MCF 10A (cell line): ENCODE data around the gene PREB. TPM values are rescaled to one million over a fixed set of nuclear protein-coding genes. Genes with fewer than 3 reads are reported as not detected.

ENCODE experiments used
- BruUV-seq: library from RNA; stranded (reverse); fragments of 400-500 nt; replicated peaks from 2 replicates; lab custom pipeline; 2021; lab: Mats Ljungman, UMichigan
- CTCF ChIA-PET: fragments of 300-600 bp; sonication (Branson Sonifier 250); formaldehyde crosslinking; extraction: SDS; loops from one replicate; lab custom pipeline; 2021; ENCODE audit warnings: antibody characterized with exemption, inconsistent platforms; lab: Yijun Ruan, JAX
- POLR2A ChIA-PET: fragments of 300-600, 350-650 bp; sonication (Branson Sonifier 250); formaldehyde crosslinking; extraction: SDS; loops from one replicate; lab custom pipeline; 2020; ENCODE audit warnings: antibody characterized with exemption, inconsistent platforms; lab: Yijun Ruan, JAX
- DNase-seq: peaks from one replicate; pipeline ENCODE4 v3.0.0-alpha.2; 2018; ENCODE audit not compliant: unreplicated experiment
- H3K27ac Mint-ChIP-seq: one replicate; pipeline ENCODE4 v1.8.0; 2022; ENCODE audit warnings: mild to moderate bottlenecking, low read depth, mixed read lengths; ENCODE audit not compliant: unreplicated experiment
- H3K27me3 Mint-ChIP-seq: one replicate; pipeline ENCODE4 v1.8.0; 2022; ENCODE audit warnings: mixed read lengths; ENCODE audit not compliant: insufficient read depth, unreplicated experiment
- H3K36me3 Mint-ChIP-seq: one replicate; pipeline ENCODE4 v1.8.0; 2022; ENCODE audit warnings: mild to moderate bottlenecking, moderate library complexity, mixed read lengths; ENCODE audit not compliant: insufficient read depth, unreplicated experiment
- H3K4me1 Mint-ChIP-seq: one replicate; pipeline ENCODE4 v1.8.0; 2022; ENCODE audit warnings: mixed read lengths; ENCODE audit not compliant: insufficient read depth, unreplicated experiment
- H3K4me3 Mint-ChIP-seq: one replicate; pipeline ENCODE4 v1.8.0; 2022; ENCODE audit warnings: mild to moderate bottlenecking, moderate library complexity, mixed read lengths; ENCODE audit not compliant: unreplicated experiment
- H3K9me3 Mint-ChIP-seq: one replicate; pipeline ENCODE4 v1.8.0; 2022; ENCODE audit warnings: mixed read lengths; ENCODE audit not compliant: unreplicated experiment
- CTCF ChIP-seq: fragments of 200-600 bp; IDR thresholded peaks from one replicate; pipeline ENCODE4 v1.8.0; 2022; ENCODE audit warnings: antibody characterized with exemption, mild to moderate bottlenecking; ENCODE audit not compliant: unreplicated experiment
- intact Hi-C: fragments of 100-400 bp; cut with micrococcal nuclease; formaldehyde crosslinking; loops from 2 replicates; pipeline ENCODE4 v1.14.1; 2022
- total RNA-seq: library from RNA; stranded (reverse); gene quantifications from 2 replicates; pipeline ENCODE4 v1.2.3, GENCODE V29; 2022

Gene PREB
- total RNA-seq, 1 experiment from 2014 or later = 68.5 TPM

- H3K4me1 Mint-ChIP-seq = no peaks in the 10 kb centered on the region
- DNase-seq = no peak
- no peak for TF ChIP-seq CTCF
- CTCF ChIA-PET = interaction anchor here (0.7 to 10.4 kb wide), 15 partner anchors 9 to 208 kb away, joined by 3 to 96 read pairs (median 4); partner anchors contain the start of genes ATRAID, SLC5A6, TRIM54 and UCN
- no peak overlapping the region for H3K27ac Mint-ChIP-seq
- H3K9me3 Mint-ChIP-seq = no peaks in the 10 kb centered on the region
- no peak overlapping the region for H3K4me3 Mint-ChIP-seq
- POLR2A ChIA-PET = interaction anchor here (2.8 kb wide), 1 partner anchor 92 kb away, joined by 9 read pairs; no protein-coding TSS in a partner anchor
- no peaks in the 10 kb centered on the region for H3K36me3 Mint-ChIP-seq
- intact Hi-C loops = no loop called here
- no peaks in the 10 kb centered on the region for H3K27me3 Mint-ChIP-seq
- no TSS peak for BruUV-seq
Measured at GRCh38 chr2:27100036-27100435, 34.4 kb downstream of the PREB start.

DNA sequence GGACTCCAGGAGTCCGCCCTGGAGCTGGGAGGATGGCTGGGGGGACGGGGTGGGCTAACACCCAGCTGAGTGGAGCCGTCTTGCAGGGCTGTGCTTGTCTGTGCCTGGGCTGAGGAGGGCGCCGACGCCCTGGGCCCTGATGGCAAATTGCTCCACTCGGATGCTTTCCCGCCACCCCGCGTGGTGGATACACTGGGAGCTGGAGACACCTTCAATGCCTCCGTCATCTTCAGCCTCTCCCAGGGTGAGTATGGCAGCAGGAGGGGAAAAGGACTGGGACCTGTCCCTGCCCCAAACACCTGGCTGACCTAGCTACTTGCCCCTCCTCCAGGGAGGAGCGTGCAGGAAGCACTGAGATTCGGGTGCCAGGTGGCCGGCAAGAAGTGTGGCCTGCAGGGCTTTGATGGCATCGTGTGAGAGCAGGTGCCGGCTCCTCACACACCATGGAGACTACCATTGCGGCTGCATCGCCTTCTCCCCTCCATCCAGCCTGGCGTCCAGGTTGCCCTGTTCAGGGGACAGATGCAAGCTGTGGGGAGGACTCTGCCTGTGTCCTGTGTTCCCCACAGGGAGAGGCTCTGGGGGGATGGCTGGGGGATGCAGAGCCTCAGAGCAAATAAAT is 35.0 kb downstream of the PREB start:
- Mint-ChIP-seq H3K27ac (no peak overlapping the region), H3K27me3 (no peaks in the 10 kb centered on the region), H3K4me1 (no peaks in the 10 kb centered on the region), H3K4me3 (no peak overlapping the region), H3K9me3 (no peaks in the 10 kb centered on the region), H3K36me3 (no peaks in the 10 kb centered on the region)
- CTCF ChIA-PET = interaction anchor here (0.6 to 10.4 kb wide), 23 partner anchors 8 to 209 kb away, joined by 3 to 96 read pairs (median 4); partner anchors contain the start of genes ATRAID, SLC5A6, TRIM54 and UCN
- no peak for DNase-seq
- intact Hi-C loops = no loop called here
- TF ChIP-seq CTCF = no peak
- POLR2A ChIA-PET = interaction anchor here (2.8 kb wide), 1 partner anchor 92 kb away, joined by 9 read pairs; no protein-coding TSS in a partner anchor
- no TSS peak for BruUV-seq

GRCh38 chr2:27097341-27097740 is 37.1 kb downstream of the PREB start:
- Mint-ChIP-seq H3K27ac (no peak overlapping the region), H3K36me3 (no peaks in the 10 kb centered on the region), H3K4me1 (no peaks in the 10 kb centered on the region), H3K4me3 (no peak overlapping the region), H3K27me3 (no peaks in the 10 kb centered on the region), H3K9me3 (no peaks in the 10 kb centered on the region)
- DNase-seq = no peak
- TF ChIP-seq CTCF = no peak
- no TSS peak for BruUV-seq
- POLR2A ChIA-PET = interaction anchor here (0.6 to 2.2 kb wide), 6 partner anchors 33 to 225 kb away, joined by 3 to 7 read pairs (median 3); no protein-coding TSS in a partner anchor
- intact Hi-C loops = no loop called here
- CTCF ChIA-PET = interaction anchor here (0.8 to 10.4 kb wide), 8 partner anchors 10 to 206 kb away, joined by 3 to 96 read pairs (median 10); partner anchors contain the start of genes KHK and TRIM54

GRCh38 chr2:27096748-27097297 is 37.6 kb downstream of the PREB start:
- H3K9me3 Mint-ChIP-seq = no peaks in the 10 kb centered on the region
- H3K27me3 Mint-ChIP-seq = no peaks in the 10 kb centered on the region
- ChIA-PET POLR2A (interaction anchor here (0.7 to 2.2 kb wide), 7 partner anchors 33 to 226 kb away, joined by 3 to 7 read pairs (median 3); partner anchors contain the start of gene SLC30A3), CTCF (interaction anchor here (0.8 to 10.4 kb wide), 8 partner anchors 9 to 207 kb away, joined by 3 to 96 read pairs (median 12); partner anchors contain the start of genes KHK and TRIM54)
- intact Hi-C loops = no loop called here
- H3K4me1 Mint-ChIP-seq = no peaks in the 10 kb centered on the region
- no TSS peak for BruUV-seq
- DNase-seq = no peak
- no peaks in the 10 kb centered on the region for H3K36me3 Mint-ChIP-seq
- H3K4me3 Mint-ChIP-seq = no peak overlapping the region
- no peak for TF ChIP-seq CTCF
- H3K27ac Mint-ChIP-seq = no peak overlapping the region
